DOHH2 (cell line): Measurements from ENCODE around the gene RAD9A.

Experiments used
- H3F3A ChIP-seq: fragments of 200-600 bp; sonication (generic), shearing (Covaris generic); 2 replicates; pipeline ENCODE4 v1.6.0; 2016; ENCODE audit warnings: antibody characterized with exemption, mild to moderate bottlenecking; ENCODE audit not compliant: control insufficient read depth, insufficient read depth
- H3K27ac ChIP-seq: fragments of 200-600 bp; sonication (generic); 2 replicates; pipeline ENCODE4 v1.5.1; 2014; ENCODE audit warnings: low read depth, mild to moderate bottlenecking, low read length, moderate library complexity
- H3K27me3 ChIP-seq: fragments of 200-600 bp; sonication (generic); 2 replicates; pipeline ENCODE4 v1.6.1; 2014; ENCODE audit warnings: mild to moderate bottlenecking, low read length, mixed read lengths; ENCODE audit not compliant: control insufficient read depth
- H3K36me3 ChIP-seq: fragments of 200-600 bp; sonication (generic); 2 replicates; pipeline ENCODE4 v1.6.1; 2014; ENCODE audit warnings: mild to moderate bottlenecking, low read length, moderate library complexity, mixed read lengths; ENCODE audit not compliant: control insufficient read depth
- H3K4me1 ChIP-seq: fragments of 200-600 bp; sonication (generic); 2 replicates; pipeline ENCODE4 v1.6.1; 2014; ENCODE audit warnings: mild to moderate bottlenecking, low read length, mixed read lengths; ENCODE audit not compliant: control insufficient read depth
- H3K4me2 ChIP-seq: fragments of 200-600 bp; sonication (generic); 2 replicates; pipeline ENCODE4 v1.6.0; 2014; ENCODE audit warnings: mild to moderate bottlenecking, low read length, moderate library complexity
- H3K4me3 ChIP-seq: fragments of 200-600 bp; sonication (generic); 2 replicates; pipeline ENCODE4 v1.5.1; 2014; ENCODE audit warnings: mild to moderate bottlenecking, low read length, mixed read lengths
- H3K79me2 ChIP-seq: fragments of 200-600 bp; sonication (generic); 2 replicates; pipeline ENCODE4 v1.6.1; 2014; ENCODE audit warnings: mild to moderate bottlenecking, low read length, mixed read lengths; ENCODE audit not compliant: control insufficient read depth
- H3K9me2 ChIP-seq: fragments of 200-600 bp; sonication (generic); replicated peaks from 2 replicates; pipeline ENCODE4 v1.6.1; 2014; ENCODE audit warnings: mild to moderate bottlenecking, low read length, mixed read lengths; ENCODE audit not compliant: control insufficient read depth
- H3K9me3 ChIP-seq: fragments of 200-600 bp; sonication (generic); 2 replicates; pipeline ENCODE4 v1.6.1; 2014; ENCODE audit warnings: antibody characterized with exemption, low read length, mixed read lengths; ENCODE audit not compliant: control insufficient read depth, insufficient read depth
- H4K20me1 ChIP-seq: fragments of 200-600 bp; sonication (generic); 2 replicates; pipeline ENCODE4 v1.6.0; 2014; ENCODE audit warnings: low read depth, mild to moderate bottlenecking, antibody characterized with exemption, low read length, moderate library complexity; ENCODE audit not compliant: control insufficient read depth, insufficient read depth
- EZH2phosphoT487 ChIP-seq: fragments of 200-600 bp; sonication (generic); IDR thresholded peaks from 2 replicates; pipeline ENCODE4 v1.6.1; 2017; ENCODE audit warnings: borderline replicate concordance, mild to moderate bottlenecking, antibody characterized with exemption, low read length, moderate library complexity, mixed read lengths
- TF ChIP-seq, protein P1 (sequence below): fragments of 200-600 bp; sonication (generic); IDR thresholded peaks from one replicate; pipeline ENCODE4 v1.5.1; 2014; ENCODE audit warnings: antibody characterized with exemption, mild to moderate bottlenecking, low read depth, low read length; ENCODE audit not compliant: poor library complexity, severe bottlenecking

RAD9A gene

DNA sequence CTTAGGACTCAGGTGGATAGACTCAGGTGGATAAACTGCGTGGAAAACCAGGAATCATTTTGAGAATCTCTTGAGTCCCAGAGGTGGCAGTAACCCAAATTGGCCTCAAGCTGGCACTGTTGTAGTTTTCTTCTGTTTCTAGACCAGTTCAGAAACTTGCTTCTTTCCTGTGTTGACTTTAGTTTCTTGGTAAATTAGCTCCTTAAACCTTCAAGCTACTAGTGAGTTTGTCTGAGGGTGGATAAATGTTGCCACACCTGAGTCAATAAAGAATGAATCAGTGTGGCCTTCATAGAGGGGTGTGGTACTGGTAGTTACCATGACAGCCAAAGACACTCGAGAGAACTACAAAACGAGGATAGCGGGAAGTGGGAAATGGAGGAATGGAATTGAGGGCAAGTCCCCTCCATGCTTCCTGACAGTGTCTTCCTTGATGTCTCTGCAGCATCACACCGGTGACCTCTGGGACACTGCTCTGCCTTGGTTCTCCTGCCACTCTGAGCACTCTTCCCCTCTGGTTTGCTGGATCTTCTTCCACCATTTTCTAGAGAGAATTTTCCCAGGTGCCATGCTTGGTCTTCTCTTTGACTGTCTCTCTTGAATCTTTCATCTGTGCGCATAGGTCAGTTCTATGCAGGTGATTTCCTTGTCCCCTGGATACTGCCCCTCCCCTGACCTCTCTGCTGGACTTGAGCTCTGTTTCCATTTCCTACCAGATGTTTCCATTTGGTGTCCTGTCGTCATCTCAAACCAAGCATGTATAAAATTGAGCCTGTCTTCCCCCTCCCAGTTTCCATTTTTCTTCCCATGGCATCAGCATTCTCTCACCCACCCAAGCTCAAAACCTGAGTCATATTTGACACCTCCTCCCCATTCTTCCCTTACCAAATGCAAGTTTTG, 45.6 kb upstream of the RAD9A start:
- peaks cover 5% of the 10 kb centered on the region for H3K36me3 ChIP-seq
- no peaks in the 10 kb centered on the region for H3K9me2 ChIP-seq
- peak overlapping the region; percentile 51 for H3K27ac ChIP-seq
- H3K79me2 ChIP-seq = peaks cover 4% of the 10 kb centered on the region
- no peaks in the 10 kb centered on the region; the same call in 1 of the 2 replicates for H3K9me3 ChIP-seq
- H3K4me1 ChIP-seq = peaks cover 62% of the 10 kb centered on the region
- H4K20me1 ChIP-seq = no peaks in the 10 kb centered on the region
- TF ChIP-seq, protein P1, sequence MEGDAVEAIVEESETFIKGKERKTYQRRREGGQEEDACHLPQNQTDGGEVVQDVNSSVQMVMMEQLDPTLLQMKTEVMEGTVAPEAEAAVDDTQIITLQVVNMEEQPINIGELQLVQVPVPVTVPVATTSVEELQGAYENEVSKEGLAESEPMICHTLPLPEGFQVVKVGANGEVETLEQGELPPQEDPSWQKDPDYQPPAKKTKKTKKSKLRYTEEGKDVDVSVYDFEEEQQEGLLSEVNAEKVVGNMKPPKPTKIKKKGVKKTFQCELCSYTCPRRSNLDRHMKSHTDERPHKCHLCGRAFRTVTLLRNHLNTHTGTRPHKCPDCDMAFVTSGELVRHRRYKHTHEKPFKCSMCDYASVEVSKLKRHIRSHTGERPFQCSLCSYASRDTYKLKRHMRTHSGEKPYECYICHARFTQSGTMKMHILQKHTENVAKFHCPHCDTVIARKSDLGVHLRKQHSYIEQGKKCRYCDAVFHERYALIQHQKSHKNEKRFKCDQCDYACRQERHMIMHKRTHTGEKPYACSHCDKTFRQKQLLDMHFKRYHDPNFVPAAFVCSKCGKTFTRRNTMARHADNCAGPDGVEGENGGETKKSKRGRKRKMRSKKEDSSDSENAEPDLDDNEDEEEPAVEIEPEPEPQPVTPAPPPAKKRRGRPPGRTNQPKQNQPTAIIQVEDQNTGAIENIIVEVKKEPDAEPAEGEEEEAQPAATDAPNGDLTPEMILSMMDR = peak; percentile 94
- TF ChIP-seq EZH2phosphoT487 = no peak
- no peak overlapping the region for H3K4me3 ChIP-seq
- peaks cover 26% of the 10 kb centered on the region for H3F3A ChIP-seq
- no peaks in the 10 kb centered on the region for H3K27me3 ChIP-seq
- H3K4me2 ChIP-seq = peak overlapping the region; percentile 3; the same call in 1 of the 2 replicates

DNA sequence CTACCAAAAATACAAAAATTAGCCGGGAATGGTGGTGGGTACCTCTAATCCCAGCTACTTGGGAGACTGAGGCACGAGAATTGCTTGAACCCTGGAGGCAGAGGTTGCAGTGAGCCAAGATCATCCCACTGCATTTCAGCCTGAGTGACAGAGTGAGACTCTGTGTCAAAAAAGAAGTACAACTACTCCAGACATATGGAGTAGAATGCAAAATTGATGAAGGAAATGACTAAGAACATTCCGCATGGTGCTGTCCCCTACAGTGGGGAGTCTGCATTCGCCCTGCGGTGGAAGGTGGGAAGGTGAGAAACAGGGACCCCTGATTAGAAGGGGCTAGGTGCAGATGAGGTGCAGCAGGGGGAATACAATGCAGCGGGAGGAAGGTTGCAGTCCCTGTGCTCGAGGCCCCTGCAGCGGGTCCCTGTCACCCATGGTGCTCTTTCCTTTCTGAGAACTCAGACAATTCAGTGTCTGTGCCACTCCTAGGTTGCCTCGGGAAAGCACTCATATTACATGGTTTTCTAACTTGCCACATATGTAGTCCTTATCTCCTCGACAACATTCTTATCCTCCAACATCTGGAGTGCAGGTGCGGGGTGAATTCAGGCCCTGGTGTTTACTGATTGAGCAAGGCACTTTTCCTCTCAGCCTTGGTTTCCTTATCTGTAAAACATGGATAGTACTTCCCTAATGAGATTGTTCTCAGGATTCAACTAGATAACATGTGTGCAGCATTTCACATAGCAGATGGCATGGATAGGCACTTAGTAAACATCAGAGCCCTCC, 43.6 kb upstream of the RAD9A start:
- no peak overlapping the region for H3K4me3 ChIP-seq
- peaks cover 20% of the 10 kb centered on the region for H3K36me3 ChIP-seq
- 0 out of 2 replicates have a peak overlapping the region, but pooled peaks have one; percentile 7 for H3K4me2 ChIP-seq
- no peaks in the 10 kb centered on the region for H4K20me1 ChIP-seq
- H3K27me3 ChIP-seq = no peaks in the 10 kb centered on the region
- H3K9me2 ChIP-seq = no peaks in the 10 kb centered on the region
- no peak for TF ChIP-seq EZH2phosphoT487
- TF ChIP-seq, protein P1 = no peak
- peaks cover 27% of the 10 kb centered on the region for H3F3A ChIP-seq
- no peak overlapping the region for H3K27ac ChIP-seq
- peaks cover 72% of the 10 kb centered on the region for H3K4me1 ChIP-seq
- peaks cover 22% of the 10 kb centered on the region for H3K79me2 ChIP-seq
- no peaks in the 10 kb centered on the region for H3K9me3 ChIP-seq

DNA sequence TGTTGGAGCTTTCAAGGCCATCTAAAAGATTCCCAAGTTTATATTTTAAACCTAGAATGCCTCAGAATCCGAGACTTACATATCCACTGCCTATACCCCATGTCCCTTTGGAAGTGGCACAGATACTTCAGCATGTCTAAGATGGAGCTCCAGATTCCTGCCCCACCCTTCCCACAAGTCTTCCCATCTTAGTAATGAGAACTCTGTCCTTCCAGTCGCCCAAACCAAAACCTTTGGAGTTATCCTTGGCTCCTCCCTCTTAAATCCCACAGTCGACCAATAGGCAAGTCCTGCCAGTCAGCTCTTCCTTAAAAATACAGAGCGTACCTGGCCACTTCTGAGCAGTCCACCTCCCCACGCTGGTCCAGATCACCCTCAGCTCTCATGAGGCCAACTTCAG, 42.8 kb upstream of the RAD9A start:
- H3K9me2 ChIP-seq = no peaks in the 10 kb centered on the region
- no peak overlapping the region for H3K4me3 ChIP-seq
- H3K4me1 ChIP-seq = peaks cover 70% of the 10 kb centered on the region
- H3K27me3 ChIP-seq = no peaks in the 10 kb centered on the region
- TF ChIP-seq, protein P1 = no peak
- no peak for TF ChIP-seq EZH2phosphoT487
- peaks cover 24% of the 10 kb centered on the region for H3K36me3 ChIP-seq
- no peaks in the 10 kb centered on the region for H3K9me3 ChIP-seq
- peaks cover 24% of the 10 kb centered on the region for H3K79me2 ChIP-seq
- no peaks in the 10 kb centered on the region for H4K20me1 ChIP-seq
- peaks cover 28% of the 10 kb centered on the region for H3F3A ChIP-seq
- no peak overlapping the region for H3K4me2 ChIP-seq
- H3K27ac ChIP-seq = no peak overlapping the region
